Fibroblast of skin of left biceps (primary cell): ENCODE measurements around the gene PMM1.
A peak's percentile ranks its signal among the peaks of the same experiment; 100 is the strongest.
"Not testable (repeated sequence)": the region's sequence is repeated elsewhere in the genome, so short reads cannot be mapped to it uniquely, and the experiment has no call there.

ENCODE experiments used
- DNase-seq, 2 experiments: peaks; one replicate each; pipeline ENCODE4 v3.0.0-alpha.2; 2013; ENCODE audit warnings: low read depth in 2 of 2

PMM1 gene

DNA sequence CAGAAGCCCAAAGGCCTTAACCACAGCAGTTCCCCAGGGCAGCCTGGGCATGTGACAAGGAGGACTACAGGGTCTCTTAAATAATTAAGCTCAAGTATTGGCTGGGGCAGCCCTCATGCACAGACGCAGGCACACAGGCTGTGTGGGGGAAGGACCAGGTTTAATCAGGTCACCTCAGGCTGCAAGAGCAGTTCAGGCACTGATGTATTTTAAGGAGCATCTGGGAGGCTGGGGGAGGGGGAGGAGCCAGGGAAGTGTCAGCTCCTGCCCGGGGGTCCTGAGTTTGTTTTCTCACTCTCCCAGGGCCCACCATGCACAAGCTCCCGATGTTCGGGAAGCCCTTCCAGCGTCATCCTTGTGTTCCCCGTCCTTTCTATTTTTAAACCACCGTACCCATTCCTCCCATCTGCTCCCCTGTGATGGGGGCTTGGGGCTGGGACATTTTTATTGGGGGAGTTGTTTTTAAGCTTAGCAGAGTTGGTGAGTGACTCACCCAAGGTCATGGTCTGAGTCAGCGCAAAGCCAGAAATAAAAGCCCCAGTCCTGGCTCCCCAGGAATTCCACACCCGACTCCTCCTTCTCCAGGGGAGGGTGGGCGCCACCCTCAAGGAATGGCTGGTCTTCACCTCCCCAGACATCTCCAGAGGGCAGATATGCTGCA, 26.5 kb downstream of the PMM1 start:
- peak in 1 of 2 experiments; percentile 41 for DNase-seq

DNA sequence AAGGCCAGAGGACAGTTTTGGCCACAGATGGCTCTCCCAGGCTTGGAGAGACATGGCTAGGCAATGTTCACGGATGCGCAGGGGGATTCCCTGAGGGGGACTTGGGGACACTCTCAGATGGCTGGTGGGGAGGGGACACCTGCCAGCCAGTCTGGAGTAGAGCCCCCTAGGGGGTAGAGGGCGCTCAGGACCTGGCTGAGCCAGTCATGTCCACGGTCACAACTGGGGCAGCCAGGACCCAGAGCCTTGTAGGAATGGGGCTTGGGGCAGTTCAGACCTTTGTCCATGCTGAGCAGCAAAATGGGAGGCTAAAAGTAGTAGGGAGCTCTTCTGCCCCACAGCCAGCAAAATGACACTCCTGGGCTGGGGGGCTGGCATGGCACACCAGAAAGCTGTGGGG, 27.2 kb downstream of the PMM1 start:
- DNase-seq = no peak

DNA sequence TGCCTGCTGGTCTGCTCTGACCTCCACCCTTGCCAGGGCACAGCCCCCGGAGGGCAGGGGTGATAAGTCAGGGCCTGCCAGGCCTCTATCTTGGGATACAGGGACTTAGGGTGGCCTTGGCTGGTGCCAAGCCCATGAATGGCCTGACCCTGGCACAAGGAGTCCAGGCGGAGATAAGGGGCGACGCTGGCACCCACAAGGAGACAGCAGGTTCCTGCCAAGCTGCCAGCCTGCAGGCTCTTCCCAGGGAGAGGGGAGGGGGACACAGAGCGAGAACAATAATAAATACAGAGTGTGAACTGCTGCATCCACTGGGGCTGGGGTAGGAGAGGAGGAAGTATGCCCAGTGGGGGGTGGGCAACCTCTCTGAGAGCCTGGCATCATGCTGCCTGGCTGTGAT, 27.9 kb downstream of the PMM1 start:
- DNase-seq = no peak

DNA sequence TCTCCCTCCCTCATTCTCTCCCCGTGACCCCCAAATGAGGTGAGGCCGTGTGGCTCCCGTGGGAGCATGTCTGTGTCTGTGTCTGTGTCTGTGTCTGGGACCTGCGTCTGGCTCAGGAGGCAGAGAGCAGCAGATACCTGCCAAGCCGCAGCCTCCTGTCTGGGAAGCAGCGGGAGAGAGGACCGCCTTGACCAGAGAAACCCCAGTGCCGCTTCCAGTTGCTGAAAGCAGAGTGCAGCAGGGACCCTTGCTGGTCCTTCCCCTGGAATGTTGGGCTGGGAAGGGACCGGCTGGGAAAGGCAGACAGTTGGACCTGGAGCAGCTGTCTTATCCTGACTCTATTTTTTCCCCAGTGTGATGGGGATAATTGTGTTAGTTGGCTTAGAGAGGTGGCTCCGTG, 28.3 kb downstream of the PMM1 start:
- no peak for DNase-seq

DNA sequence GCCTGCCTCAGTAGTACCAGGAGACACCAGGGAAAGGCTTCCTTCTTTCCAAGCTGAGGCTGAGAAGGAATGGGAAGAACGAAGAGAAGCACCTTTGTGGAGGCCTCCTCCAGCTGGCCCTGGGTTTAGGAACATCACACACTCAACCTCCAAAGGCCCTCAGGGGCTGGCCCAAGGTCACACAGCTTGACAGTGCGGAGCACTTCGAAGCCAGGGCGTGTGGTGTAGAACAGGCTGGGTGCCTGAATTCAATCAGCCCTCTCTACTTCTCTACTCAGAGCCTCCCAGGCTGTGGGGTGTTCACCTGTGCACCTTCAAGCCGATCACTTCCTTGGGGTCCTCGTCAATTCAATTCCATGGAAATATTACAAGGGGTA, 29.6 kb downstream of the PMM1 start:
- no peak for DNase-seq

DNA sequence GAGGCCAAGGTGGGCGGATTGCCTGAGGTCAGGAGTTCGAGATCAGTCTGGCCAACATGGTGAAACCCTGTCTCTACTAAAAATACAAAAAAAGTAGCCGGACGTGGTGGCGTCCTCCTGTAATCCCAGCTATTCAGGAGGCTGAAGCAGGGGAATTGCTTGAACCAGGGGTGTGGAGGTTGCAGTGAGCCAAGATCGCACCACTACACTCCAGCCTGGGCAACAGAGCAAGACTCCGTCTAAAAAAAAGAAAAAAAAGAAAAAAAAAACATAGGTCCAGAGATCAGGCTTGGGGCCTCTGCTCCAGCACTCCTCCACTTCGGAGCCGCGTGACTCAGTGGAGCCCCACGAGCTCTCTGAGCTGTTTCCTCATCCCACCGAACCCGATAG, 31.4 kb downstream of the PMM1 start:
- not testable (repeated sequence) for DNase-seq

DNA sequence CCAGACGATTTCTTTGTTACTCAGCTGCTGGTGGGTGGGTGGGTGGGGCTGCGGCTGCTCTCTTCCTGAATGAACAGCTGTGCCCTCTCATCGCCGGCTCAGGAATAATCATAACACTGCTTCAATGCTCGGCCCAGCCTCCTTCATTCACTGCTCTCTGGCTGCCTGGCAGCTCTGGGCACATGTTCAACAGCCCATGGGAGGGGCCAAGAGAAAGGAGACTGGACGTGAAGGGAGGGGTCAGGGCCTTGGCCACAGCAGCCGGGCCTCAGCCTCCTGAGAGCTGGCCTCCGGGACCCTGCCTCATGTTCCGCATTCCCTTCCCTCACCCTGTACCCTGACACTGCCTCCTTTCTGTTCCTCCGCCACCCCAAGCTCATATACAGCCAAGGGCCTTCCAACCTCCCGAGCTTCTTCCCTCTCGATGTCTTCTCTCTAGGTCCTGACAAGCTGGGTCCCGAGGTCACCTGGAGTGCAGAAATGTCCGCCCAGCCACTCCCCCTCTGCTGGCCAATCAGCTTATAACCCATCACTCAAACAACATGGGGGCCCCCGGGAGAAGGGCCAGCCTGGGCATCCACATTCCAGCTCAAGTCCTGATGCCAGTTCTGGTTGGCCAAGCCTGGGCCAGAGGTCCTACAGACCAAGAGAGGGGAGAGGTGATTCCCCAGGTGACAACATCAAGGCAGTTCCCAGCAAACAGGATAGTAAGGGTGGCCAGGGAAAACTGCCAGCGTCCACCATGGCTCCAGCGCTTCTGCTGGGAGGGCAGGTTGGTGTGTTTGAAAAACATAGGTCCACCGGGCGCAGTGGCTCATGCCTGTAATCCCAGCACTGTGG, 32.0 kb downstream of the PMM1 start:
- no peak for DNase-seq

DNA sequence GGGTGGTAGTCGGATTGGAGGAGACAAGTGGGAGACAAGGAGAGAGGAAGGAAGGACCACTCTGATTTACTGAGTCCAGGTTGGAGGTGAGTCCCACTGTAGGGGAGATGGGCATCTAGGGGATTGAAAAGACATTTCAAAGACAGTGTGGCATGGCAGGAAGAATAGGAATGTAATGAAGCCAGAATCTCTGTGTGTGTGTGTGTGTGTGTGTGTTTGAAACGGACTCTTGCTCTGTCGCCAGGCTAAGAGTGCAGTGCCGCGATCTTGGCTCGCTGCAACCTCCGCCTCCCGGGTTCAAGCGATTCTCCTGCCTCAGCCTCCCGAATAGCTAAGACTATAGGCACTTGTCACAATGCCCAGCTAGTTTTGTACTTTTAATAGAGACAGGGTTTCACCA, 33.1 kb downstream of the PMM1 start:
- no peak for DNase-seq

DNA sequence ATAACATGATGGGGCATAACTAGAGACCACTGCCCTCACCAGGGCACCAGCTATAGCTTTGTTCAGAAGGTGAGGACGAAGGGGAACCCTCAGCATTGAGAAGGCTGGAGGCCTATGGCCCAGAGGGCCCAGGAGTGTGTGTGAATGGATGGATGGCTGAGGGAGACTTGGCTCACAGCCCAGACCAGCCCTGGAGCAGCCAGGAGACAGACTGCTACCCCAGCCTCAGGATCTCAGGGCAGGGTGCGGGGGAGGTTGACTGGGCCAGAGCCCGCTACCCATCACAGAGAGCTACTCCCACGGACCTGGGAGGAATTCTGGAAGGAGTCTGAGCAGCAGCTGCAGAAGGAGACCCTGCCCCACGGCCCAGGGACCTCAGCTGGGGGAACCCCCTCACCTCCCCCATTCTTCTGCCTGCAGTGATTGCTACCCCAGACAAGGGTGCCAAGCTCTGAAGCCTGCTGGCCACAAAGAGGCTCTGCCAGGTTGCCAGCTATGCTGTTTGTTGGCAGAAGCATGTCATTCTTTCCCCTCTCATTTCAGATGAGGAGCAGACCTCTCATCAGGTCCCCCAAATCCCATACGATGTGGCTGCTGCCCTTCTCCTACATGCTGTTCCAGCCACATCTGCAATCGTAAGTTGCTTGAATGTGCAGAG, 34.2 kb downstream of the PMM1 start:
- DNase-seq = no peak

DNA sequence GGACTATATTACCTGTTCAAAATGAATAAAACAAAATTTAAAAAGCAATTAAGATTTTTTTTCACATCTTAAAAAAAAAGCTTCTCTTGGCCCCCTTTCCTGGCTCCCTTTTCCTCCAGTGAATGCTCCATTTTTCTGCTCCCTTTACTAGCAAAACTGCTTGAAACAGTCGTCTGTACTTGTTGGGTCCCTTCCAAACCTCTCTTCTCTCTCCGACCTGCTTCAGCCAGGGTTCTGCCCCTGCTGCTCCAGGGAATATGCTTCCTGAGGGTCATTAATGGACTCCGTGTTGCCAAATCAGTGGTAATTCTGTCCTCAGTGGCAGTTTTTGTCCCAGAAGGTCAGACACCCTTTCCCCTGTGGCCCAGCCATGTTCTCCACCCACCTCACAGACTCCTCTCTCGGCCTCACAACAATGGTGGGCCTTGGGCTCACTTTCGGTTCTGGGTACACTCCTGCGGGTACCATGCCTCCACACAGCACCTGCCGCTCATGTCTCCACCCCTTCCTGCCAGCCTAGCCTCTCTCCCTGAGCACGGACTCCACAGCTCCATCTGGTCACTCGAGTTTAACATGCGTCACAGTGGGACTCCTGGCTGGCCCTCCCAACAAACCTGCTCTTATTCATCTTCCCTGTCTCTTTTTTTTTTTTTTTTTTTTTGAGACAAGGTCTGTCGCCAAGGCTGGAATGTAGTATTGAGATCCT, 37.6 kb downstream of the PMM1 start:
- no peak for DNase-seq

DNA sequence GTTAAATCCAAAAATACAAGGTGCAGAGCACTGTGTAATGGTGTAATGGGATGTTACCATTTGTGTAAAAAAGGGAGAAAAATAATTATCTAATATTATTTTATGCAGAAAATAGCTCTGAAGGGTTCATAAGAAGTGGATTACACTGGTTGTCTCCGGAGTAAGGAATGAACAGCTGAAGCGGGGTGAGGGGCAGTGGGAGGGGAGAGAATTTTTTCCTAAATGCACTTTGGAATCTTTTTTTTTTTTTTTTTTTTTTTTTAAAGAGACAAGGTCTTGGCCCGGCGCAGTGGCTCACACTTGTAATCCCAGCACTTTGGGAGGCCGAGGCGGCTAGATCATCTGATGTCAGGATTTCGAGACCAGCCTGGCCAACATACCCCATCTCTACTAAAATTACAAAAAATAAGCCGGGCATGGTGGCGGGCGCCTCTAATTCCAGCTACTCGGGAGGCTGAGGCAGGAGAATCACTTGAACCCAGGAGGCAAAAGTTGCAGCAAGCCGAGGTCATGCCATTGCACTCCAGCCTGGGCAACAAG, 38.6 kb downstream of the PMM1 start:
- DNase-seq = no peak

DNA sequence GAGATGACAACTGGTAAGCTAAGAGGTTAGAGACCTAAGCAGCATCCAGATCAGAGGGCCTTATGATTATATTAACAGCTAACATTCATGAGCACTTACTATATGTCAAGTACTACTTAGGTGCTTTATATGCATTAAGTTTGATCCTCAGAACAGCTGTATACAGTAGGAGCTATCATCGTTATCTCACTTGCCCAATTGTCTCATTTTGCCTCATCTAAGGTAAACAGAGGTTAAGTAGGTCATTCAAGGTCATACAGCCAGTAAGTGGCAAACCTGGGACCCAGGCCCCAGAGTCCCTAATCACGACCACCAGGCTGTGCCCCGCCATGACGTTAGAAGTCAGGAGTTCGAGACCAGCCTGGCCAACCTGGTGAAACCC, 40.8 kb downstream of the PMM1 start:
- DNase-seq = no peak

DNA sequence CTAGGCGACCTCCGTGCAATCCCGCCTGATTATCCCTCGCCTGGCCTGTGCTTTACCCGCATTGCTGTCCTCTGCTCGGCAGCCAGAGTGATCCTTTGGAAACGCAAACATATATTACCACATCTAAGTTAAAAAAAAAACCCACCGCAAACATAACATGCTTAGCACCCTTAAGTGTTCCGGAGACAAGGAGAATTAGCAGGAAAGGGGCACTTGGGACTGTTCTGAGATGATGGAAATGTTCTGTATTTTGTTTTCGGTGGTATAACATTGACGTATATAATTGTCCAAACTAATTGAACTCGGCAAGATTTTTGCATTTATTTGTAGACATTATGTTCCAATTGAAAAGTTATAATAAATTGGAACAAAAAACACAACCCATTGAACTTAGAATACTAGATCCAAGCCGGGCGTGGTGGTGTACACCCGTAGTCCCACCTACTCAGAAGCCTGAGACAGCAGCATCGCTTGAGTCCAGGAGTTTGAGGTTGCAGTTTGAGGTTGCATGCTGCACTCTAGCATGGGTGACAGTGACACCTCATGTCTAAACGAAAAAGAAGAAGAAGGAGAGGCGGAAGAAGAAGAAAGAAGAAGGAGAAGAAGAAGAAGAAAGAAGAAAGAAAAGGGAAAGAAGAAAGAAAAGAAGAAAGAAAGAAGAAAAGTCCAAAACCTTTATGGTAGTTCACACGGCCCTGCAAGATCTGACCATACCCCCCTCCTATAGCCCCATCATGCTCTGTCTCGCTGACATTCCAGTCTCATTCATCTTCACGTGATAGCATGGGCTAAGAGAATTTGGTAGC, 44.8 kb downstream of the PMM1 start:
- no peak for DNase-seq

DNA sequence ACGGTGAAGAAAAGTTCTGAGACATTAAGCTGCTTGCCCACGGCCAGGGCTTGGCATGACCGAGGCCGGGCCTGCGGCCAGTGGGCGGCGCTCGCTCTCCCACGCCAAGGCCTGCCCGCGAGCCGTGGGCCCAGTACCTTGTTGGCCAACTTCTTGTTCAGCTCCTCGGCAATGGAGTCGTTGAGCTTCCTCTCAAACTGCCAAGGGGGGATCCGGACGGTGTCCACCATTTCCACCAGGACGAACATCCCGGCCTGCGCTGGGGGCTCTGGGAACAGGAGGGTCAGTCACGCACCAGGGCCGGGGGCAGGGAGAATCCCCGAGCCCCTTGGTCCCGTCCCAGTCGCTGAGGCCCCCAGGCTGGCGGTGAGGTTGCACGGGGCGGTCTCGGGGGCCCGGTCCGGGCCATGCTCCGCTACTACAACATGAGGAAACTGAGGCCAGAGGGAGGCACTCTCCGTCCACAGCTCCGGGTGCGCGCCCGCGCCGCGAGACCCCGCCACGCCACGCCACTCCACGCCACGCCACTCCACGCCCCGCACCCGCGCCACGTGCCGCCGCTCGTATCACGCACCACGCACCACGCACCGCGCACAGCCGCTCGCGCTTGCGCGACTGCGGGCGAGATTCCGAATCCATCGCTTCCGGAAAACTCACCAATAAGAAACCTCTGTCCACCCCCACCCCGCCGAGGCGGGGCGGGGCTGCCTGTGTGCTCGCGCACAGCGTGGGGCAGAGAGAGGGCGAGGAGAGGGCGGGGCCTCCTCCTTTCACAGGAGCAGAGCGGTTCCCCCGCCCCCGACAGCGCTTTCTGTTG, 45.6 kb downstream of the PMM1 start, which contains the start of gene POLR3H:
Gene POLR3H (minus strand): TSS at position 617 of the 817 bp plus-strand sequence. CDS start 369 bp downstream, at position 248.
- peak; percentile 91 to 93 for DNase-seq

DNA sequence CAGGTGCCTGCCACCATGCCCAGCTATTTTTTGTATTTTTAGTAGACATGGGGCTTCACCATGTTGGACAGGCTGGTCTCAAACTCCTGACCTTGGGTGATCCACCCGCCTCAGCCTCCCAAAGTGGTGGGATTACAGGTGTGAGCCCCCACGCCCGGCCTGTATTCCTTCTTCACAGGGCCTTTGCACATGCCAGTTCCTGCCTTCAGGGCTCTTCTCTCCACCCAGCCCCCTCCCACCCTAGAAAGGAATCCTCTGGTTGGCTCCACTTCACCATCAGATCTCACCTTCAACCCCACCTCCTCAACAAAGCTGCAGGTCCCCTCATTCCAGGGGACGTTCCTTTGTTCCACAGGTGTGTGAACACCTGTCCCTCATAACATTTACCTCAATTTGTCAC, 47.4 kb downstream of the PMM1 start:
- no peak for DNase-seq

DNA sequence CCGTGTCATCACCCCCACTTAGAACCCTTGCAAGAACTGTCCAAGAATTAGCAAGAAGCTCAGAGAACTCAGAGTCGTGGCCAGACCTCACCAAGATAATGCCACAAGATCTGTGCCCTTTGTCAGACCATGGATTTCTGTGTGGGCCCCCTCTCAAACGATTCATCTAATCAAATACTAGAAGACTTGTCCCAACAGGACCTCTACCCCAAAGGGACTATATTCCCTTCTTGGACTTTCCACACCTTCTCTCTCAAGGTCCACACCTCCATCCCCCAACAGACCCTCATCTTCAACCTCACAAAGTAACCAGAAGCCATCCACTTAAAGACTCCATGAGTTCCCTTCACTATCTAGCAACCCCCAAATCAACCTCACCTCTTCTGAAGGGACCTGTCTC, 48.2 kb downstream of the PMM1 start:
- no peak for DNase-seq

DNA sequence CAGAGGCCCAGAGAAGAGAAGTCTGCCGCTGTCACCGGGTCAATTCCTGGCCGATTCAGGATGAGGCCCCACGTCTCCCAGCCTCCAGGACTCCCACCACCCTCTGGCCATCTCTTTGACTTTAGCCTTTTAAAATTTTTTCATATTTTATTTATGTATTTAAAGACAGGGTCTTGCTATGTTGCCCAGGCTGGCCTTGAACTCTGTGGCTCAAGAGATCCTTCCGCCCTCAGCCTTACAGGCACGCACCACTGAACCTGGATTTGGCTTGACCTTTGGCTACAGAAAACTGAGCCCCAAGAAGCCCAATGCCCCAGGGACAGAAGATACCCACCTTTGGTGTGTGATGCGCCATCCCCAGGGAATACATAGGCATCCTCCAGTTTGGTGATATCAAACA, 49.3 kb downstream of the PMM1 start:
- no peak for DNase-seq

DNA sequence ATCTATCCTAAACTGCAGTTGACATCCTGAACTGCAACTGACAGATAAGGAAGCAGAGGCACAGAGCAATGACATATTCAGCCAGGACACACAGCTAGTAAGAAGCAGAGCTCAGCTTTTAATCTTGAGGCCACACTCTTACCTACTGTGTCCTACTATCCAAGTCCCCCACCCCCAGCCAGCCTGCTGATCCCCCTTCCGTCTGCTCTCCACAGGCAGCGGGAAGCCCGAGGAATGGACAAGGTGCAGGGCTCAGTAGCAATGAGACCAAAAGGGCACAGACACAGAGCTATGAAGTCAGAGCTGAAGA, 49.7 kb downstream of the PMM1 start:
- DNase-seq = no peak

DNA sequence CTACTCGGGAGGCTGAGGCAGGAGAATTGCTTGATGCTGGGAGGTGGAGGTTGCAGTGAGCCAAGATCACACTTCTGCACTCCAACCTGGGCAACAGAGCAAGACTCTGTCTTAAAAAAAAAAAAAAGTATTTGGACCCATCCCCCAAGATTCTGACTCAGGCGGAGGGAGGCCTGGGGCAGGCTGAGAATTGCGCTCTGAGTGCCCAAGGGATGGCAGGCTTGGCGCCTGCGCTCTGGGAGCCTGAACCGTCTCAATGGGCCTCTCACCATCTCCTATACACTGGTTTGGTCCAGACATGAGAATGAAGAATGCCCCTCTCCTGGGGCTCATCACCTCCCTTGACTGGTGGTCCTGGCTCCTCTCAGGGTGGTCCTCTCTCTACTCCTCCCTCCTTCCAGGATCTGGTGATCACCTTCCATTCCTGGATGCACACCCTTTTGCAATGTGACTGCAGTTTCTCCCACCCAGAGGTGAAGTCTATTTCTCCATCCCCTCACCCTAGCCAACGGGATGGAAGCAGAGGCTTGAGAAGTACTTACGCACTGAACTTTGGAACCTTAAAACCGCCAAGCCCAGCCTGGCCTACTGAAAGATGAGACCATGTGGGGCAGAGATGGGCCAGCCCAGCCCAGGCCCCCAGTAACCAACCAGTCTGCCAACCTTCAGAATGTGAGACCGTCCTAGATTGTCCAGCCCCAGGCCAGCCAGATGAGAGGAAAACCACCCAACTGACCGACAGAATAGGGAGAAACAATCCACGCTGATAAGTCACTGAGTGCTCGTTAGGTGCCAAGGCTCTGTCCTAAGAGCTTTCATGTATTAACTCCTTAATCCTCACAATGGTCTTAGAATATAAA, 50.3 kb downstream of the PMM1 start:
- no peak for DNase-seq

DNA sequence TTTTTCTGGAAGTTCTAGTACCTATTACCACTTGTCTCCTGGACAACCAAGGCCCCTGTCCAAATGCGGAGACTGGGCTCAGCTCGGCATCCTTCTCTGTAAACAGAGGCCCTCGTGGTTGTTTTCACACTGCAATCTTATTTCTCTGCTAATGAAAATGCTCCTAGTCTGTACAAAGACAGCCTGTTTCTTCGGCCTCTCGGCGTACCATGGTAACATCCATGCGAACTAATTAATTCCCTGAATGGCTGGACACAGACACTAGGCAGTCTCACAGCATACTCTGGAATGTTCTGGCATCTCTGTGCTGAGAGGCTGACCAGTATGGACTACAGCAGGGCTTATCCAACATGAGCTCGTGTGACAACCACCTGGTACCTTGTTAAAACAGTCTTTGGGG, 51.1 kb downstream of the PMM1 start:
- no peak for DNase-seq
